ENCODE data around the gene AGK.

- TF ChIP-seq CTCF (IDR thresholded peaks at IDR 0.05; ENCODE audit: low read depth, low read length, missing input control), result no peak
- no peak for TF ChIP-seq SP1 (IDR thresholded peaks at IDR 0.05)
- TF ChIP-seq GABPA (IDR thresholded peaks at IDR 0.05 in 1 of 2, conservative IDR thresholded peaks at IDR 0.05 in 1 of 2), result no peak
- TF ChIP-seq JUND (IDR thresholded peaks at IDR 0.05), result no peak
- TF ChIP-seq FOXA1 (IDR thresholded peaks at IDR 0.05), result no peak
- no peak for TF ChIP-seq YY1 (IDR thresholded peaks at IDR 0.05)
- no peak for TF ChIP-seq TAF1 (conservative IDR thresholded peaks at IDR 0.05)
- TF ChIP-seq ZBTB33 (IDR thresholded peaks at IDR 0.05), result no peak
- TF ChIP-seq EGR1 (IDR thresholded peaks at IDR 0.05; ENCODE audit: low read depth in 2 of 2), result no peak
- no peak for TF ChIP-seq RAD21 (IDR thresholded peaks at IDR 0.05)
- no peak for TF ChIP-seq HNF4G (IDR thresholded peaks at IDR 0.05)
- no peak for TF ChIP-seq RXRA (IDR thresholded peaks at IDR 0.05)
- no peak for TF ChIP-seq FOXA2 (IDR thresholded peaks at IDR 0.05)
Observed at GRCh38 chr7:141671705-141672496, 120.7 kb downstream of the AGK start.
